HTERT RPE-1 (cell line): Measurements from ENCODE around the gene DPH1.

Experiments used
- in situ Hi-C: fragments of 300-500 bp; cut with MboI; formaldehyde crosslinking; loops from 4 replicates; pipeline ENCODE4 v1.14.3; 2020; ENCODE audit warnings: low sequenced_read_pairs

The DPH1 gene

DNA sequence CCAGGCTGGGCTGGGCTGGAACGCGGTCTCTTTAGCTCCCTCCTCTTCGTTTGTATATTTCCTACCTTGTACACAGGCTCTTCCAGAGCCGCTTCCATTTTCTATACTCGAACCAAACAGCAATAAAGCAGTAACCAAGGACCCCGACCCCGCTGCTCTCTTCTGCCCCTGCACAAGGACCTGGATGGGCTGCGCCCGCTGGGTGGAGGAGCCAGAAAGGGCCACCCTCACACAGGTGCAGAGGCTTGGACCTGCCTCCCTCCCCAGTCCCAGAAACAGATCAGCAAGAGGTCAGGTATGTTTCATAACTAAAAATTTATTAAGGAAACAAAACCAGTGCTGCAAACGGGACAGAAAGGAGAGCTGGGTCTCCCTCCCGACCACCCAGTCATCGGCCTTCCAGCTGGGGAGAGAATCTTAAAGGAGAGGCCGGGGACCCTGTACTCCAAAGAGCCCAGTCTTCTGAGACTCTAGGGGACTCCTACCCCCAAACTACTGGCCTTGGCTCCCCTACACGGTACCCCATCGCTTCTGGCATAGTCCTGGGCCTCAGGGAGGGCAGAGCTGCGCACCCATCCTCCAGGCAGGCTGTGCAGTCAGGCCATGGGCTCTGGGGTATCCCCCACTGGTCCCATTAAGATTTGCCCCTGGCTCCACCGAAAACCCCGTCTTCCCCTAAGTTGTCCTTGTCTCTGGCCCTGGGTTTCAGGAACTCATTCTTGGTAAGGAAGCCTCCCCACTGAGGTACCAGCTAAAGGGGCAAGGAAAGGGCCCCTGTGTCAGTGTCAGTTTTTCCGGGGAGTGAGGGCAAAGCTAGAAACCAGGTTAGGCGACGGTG is 29.8 kb downstream of the DPH1 start:
- in situ Hi-C loops, result loop anchor here (25.0 kb wide), 1 partner anchor 178 kb away; no protein-coding TSS in a partner anchor

DNA sequence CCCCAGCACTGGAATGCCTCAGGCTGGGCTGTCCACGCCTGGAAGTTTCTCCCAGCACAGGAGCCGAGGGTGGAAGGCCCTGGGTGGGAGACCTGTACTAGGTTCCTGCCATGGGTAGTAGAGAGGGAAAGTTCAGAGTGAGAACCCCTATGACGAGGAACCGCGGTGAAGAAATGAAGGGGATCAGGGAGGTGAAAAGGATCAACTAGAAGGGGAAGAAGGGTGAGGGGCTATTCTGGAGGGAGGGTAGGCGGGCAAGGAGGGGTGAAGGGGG is 30.4 kb downstream of the DPH1 start:
- in situ Hi-C loops, result loop anchor here (25.0 kb wide), 1 partner anchor 177 kb away; no protein-coding TSS in a partner anchor

DNA sequence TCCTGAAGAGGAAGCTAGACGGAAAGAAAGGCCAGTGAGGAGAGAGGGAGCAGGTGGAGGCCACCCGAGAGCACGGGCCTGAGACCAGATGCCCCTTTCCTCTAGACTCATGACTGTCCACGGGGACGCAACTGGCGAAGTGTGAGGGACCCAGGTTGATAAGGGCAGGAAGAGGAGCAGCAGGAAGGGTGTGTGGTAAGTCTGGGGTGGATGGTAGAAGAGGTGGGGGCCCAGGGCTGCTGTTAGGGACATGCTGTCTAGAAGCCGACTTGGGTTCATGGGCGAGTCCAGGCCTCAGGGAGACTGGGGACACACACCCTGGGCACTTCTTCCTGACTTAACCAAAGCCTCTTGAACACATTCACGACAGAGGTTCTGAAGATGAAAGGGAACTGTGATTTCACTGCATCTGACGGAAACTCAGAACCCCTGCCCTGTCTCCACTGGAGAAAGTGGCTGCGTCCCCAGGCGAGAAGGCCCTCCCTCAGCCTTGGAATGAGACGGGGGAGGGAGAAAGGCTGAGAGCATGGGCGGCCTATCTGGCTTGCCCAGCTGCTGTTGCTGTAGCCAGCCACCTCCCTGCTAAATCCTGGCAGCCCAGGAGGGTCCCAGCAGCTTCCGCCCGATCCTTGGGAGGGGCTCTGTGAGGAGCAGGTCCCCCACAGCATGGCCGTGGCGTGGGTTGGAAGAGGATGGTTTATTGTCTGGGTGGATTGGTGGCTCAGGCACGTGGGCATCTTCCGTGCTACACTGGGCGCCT is 30.9 kb downstream of the DPH1 start:
- in situ Hi-C loops, result loop anchor here (25.0 kb wide), 1 partner anchor 176 kb away; no protein-coding TSS in a partner anchor

DNA sequence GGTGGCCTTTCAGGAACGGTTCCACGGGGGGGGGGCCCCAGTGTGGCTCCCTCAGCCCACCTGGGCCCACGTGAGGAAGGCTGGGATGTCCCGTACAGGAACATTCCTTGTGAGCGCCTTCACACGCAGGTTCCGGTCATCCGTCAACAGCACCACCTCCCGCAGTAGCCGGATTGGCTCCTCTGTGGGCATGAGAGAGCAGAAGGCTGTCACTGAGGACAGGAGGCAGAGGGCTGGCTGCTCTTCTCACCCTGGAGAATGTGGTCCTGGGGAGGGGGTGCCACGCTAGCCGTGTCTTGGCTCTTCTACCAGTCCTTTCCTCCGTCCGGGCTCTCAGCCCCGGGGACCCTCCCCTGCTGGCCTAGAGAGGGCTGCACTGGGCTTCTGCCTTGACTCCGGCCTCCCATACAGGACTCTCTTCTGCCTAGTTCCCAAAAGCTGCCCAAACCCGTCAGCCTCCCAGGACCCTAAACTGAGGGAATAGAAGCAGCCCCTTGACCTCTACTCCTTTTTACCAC is 31.5 kb downstream of the DPH1 start:
- in situ Hi-C loops, result loop anchor here (25.0 kb wide), 1 partner anchor 176 kb away; no protein-coding TSS in a partner anchor

DNA sequence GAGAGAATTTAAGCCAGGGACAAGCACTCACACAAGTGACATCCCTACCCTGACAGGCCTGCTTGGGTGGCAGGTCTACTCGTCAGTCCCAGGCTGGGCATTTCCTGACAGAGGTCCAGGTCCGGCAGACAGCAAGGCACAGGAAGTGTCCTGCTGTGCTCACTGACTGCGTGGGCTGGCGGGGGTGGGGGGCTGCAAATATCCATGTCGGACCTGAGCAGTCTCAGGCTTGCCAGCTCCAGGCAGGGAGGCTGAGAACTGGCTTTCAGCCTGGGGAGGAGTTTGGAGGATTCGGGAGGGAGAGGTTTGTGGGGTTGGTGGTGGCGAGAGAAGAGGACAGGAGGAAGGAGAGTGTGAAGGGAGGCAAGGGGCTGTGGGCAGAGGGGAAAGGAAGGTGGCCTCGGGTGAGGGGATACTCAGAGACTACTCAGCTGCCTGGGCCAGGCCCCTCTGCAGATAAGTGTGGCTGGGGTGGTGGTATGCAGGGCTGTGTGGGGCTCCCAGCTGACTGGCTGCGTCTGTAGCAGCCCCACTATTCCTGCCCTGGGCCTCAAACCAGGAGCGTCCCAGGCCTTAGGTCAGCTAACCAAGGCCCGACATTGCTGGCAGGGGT is 32.7 kb downstream of the DPH1 start:
- in situ Hi-C loops, result loop anchor here (25.0 kb wide), 1 partner anchor 175 kb away; no protein-coding TSS in a partner anchor

DNA sequence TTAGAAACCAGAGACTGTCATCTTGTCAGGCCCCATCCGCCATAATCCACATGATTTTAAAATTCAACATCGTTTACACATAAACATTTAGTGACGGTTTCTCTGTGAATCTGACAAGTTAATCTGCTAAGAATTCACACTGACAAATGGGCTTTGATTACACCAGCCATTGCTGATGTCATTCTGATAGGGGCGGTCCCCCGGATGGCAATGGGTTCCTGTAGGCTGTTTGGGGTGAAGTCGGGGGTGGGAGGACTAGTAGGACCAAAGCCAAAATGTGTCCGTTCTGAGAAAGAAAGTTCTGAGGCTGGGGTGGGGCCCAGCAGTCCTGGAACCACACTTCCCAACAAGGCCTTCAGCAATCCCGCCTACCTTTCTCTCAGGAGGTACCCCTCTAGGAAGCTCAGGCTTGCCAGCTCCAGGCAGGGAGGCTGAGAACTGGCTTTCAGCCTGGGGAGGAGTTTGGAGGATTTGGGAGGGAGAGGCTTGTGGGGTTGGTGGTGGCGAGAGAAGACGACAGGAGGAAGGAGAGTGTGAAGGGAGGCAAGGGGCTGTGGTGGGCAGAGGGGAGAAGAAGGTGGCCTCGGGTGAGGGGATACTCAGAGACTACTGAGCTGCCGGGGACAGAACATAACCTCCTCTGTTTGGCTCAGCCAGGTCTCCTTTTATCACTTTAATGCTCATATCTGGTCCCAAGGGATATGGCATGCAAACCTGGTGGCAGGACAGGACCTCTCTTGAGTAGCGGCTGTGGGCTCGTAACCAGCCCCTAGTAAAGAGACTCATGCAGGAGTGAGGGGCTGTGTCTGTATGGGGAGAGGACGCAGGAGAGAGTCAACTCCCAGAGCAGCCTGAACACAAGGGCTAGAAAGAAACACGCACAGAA is 33.6 kb downstream of the DPH1 start:
- in situ Hi-C loops, result loop anchor here (25.0 kb wide), 1 partner anchor 174 kb away; no protein-coding TSS in a partner anchor

DNA sequence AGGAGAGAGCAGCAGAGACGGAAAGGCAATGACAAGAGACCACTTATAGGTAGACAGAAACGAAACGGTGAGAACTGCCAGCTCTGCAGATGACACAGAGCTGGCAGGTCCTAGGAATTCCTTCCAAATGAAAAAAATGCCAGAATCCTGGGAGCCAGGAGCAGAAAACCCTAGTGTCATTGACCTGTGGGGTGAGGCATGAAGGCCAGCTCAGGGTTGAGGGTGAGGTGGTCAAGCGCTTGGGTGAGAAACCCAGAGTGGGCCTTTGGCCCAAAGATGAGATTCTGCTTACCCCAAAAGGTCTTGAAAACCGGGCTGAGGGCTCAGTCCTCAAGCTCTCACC is 34.2 kb downstream of the DPH1 start:
- in situ Hi-C loops, result loop anchor here (25.0 kb wide), 1 partner anchor 173 kb away; no protein-coding TSS in a partner anchor

DNA sequence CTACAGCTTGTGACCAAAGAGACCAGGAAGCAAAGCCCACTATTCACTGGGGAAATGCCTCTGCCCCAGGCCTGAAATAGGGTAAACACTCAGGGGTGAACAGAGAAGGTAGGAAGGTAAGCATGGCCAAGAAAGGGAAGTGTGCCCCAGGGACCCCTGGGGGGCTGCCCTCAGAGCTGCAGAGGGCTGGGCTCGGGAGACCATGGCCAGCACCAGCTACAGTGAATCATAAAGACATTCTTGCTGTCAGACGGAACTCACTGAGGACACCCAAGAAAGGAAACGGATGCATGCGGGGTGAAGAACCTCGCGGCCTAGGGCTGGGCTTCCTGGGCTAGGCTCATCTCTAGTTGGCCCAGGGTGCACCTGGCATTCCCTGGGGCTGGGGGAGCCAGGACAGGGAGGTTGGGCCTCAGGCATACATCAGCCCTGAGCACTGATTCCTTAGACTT is 34.6 kb downstream of the DPH1 start:
- in situ Hi-C loops, result loop anchor here (25.0 kb wide), 1 partner anchor 173 kb away; no protein-coding TSS in a partner anchor

DNA sequence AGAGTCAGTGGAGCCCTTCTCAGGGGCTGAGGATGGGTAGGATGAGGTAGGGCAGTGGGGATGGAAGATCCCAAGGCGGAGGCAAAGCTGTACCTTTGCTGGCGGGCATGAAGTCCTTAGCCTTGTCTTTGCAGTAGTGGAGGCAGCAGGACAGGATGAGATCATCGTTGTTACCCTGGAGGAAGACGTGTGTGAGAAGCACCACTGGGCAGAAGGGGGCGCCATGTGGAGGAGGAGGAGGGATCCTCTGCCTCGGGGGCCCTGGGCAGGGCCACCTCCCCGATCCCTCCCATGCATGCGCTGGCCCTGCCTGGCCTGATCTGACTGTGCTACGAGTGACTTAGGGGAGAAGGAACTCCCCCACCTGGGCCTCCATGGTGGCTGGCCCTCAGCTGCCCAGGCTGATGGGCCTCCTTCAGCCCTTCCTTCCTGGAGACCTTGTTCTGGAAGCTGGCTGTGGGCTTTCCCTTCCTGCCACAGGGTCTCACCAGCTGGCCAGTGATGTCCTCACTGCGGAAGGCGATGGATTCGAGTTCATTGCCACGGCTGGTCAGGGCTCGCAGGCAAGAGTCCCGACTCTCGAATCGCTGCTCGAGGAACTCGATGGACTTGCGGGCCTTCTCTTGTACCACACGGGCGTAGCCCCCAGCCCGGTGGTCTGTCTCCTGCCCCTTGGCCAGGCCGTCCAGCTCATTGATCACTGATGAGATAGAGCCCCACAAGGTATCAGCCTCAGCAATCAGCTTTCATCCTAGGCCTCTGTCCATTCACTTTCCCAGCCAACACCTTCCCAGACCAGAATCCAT is 35.2 kb downstream of the DPH1 start:
- in situ Hi-C loops, result loop anchor here (25.0 kb wide), 1 partner anchor 172 kb away; no protein-coding TSS in a partner anchor

DNA sequence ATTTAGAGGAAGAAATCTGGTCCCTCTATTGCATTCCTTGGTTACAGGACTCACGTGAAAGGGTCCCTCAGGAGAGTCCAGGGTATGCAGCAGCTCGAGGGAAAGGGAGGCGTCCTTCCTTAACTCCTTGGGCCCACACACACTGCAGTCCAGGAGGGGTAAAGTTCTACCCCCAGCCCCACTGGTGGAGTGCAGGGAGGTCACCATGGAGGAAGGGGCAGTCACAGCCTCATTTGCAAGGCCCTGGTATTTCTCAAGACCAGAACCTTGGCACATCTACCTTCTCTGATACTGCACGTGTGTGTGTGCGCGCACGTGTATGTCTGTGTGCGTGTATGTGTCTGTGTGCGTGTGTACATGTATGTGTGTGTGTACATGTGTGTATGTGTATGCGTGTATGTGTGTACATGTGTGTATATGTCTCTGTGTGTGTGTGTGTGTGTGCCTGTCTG is 36.0 kb downstream of the DPH1 start:
- in situ Hi-C loops, result loop anchor here (25.0 kb wide), 1 partner anchor 171 kb away; no protein-coding TSS in a partner anchor

DNA sequence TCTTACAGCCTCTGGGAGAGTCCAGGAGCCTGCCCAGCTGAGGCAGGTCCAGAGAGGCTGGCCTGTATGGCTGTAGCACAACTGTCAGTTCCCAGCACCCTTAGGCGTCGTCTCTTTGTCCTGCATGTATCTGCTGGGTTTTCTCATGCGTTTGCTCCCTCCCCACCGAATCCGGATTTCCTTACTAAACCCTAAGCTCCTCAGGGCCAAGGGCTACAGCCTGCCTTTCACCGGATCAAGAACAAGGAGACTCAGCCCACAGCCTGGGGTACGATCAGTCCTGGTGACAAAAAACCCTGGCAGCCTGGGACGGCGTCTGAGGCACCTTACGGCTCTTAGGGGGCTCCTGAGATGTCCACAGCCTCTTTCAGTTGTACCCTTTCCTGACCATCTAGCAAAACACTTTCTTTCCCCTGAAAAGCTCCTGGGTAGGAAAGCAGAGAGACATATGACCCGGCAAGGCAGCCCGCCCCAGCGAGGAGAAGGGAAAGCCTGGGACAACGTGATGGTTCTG is 37.2 kb downstream of the DPH1 start:
- in situ Hi-C loops, result loop anchor here (25.0 kb wide), 1 partner anchor 170 kb away; no protein-coding TSS in a partner anchor

DNA sequence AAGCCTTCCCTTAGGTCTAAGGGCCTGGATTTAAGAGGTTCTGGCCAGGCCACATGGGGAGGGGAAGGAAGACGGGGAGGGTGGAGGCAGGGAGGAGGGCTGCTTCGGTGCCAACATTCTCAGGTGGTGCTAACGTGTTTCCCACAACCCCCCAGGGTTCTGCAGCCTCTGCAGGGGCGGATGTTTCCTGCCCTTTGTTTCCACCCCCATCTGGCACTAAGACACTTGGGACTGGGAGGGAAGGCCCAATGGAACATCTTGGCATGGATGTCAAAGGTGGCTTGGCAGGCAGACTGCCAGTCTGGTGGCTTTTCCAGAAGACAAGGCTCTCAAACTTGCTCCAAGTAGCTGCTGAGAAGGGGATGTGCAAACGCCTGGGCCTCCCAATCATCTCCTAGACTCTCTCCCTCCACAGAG is 37.7 kb downstream of the DPH1 start:
- in situ Hi-C loops, result loop anchor here (25.0 kb wide), 1 partner anchor 170 kb away; no protein-coding TSS in a partner anchor

DNA sequence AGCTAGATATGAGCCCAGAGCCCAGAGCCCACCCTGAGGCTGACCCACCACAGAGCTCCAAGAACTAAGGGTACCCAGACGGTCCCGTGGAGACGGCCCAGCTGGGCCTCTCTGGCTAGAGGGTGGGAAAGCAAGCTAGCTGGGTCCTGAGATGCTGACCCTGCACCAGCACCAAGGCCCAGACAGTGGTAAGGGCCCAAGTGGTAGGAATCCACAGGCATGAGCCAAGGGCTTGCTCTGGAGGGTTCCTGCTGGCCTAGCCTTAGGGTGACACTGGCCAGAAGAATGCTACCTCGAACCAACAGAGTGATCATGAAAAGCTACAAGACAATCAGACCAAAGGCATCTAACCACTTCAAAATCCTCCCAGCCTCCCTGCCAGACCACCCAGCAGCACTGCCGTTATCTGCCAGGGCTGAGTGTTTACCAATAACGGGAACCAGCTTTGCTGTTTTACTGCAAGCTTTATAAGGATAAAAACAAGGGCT is 38.1 kb downstream of the DPH1 start:
- in situ Hi-C loops, result loop anchor here (25.0 kb wide), 1 partner anchor 169 kb away; no protein-coding TSS in a partner anchor

DNA sequence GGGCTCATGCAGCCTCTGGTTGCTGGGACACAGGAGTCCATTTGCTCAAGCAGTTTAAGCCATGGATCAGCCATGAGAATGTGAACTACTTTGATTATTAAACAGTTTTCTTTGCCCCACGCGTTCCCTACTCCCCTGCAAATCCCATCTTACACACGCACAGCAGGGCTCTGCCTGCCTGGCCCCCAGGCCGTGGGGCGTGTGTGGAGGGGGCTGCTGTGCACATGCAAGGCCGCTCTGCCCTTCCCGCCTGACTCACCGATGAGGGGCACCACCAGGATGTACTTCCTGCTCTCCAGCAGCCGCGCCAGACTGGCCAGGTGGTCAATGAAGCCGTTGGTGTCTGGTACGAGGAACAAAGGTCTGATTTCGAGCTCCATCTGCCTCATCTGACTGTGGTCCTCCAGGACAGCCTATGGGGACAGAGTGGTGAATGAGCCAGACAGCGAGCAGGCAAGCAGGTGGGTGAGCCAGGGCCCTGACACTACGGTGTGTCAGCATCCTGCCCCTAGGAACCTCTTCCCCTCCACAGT is 38.6 kb downstream of the DPH1 start:
- in situ Hi-C loops, result loop anchor here (25.0 kb wide), 1 partner anchor 169 kb away; no protein-coding TSS in a partner anchor

DNA sequence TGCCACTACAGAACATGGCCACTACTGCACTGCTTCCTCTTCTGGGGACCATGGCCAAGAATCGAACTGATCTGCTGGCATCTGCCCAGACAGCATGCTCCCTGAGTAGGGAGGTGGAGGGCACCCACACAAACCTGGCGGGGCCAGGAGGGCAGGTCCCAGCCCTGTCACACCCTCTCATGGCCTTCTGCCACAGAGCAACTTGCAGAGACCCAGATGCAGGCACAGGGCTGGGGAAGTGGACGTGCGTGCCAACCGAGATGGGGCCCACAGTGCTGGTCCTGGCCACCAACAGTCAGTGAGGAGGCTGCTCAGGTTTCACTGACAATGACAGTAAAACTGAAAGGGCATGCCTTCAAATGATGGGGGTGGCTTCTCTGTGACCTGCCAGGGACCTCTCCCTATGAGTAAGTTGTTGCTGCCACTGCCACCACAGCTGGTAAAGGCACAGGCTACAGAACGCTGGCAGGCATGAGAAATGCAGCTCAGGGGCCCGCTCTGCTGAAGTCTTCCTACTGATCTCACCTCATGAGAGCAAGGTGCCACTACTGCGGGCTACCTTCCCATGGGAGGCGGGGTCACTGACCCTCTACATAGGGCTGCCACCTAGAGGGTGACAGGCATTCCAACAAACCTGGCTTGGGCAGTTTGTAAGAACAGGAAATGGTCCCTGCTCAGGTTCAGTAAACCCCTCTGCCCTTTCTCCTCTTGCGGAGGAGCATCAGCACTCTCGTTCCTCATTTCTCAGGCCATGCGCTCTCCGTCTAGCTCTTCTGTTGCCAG is 40.5 kb downstream of the DPH1 start:
- in situ Hi-C loops, result loop anchor here (25.0 kb wide), 1 partner anchor 167 kb away; no protein-coding TSS in a partner anchor

DNA sequence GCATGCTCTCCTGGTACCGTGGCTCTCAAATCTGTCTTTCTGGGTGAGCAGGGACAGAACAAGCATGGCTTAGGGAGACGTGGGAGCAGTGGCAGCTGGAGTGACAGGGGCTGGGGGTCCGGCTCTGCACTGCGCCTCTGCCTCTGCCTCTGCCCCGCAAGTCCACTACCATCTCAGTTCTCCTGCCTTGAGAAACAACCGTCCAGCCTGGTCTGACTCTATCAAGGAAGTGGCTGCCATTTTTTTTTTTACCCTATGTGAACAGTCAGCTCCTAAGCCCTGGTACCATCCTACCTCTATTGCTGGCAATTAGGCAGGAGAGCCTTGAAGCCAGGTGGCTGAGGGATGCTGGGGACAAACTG is 41.1 kb downstream of the DPH1 start:
- in situ Hi-C loops, result loop anchor here (25.0 kb wide), 1 partner anchor 166 kb away; no protein-coding TSS in a partner anchor
